Testis (tissue), 2 donors: ENCODE data around the gene TSEN2.

Experiments
- CTCF ChIP-seq, 3 experiments: fragments of 450-650 bp in 2 of 3; fragments of 200-600 bp in 1 of 3; sonication (generic) in 1 of 3; IDR thresholded peaks; one replicate each; pipeline ENCODE4 v1.5.1; 2016 to 2019; ENCODE audit warnings: antibody characterized with exemption in 3 of 3, mild to moderate bottlenecking in 2 of 3, moderate library complexity in 1 of 3
- POLR2A ChIP-seq: fragments of 450-650 bp; IDR thresholded peaks from one replicate; pipeline ENCODE4 v1.6.1; 2017; ENCODE audit warnings: antibody characterized with exemption, mild to moderate bottlenecking, moderate library complexity

- TF ChIP-seq CTCF (IDR thresholded peaks at IDR 0.05) (no peak), POLR2A (no peak)
These were observed 77.1 kb downstream of the TSEN2 start for GRCh38 chr3:12561397-12561796.
